Neuronal stem cell (in vitro differentiated cells): ENCODE data around the gene CD3E.

Experiments used
- DNase-seq: peaks from one replicate; pipeline ENCODE4 v3.0.0-alpha.2; 2013; ENCODE audit warnings: low spot score
- H2AFZ ChIP-seq: one replicate; pipeline ENCODE4 v1.6.1; 2013; ENCODE audit warnings: mild to moderate bottlenecking, low read length, inconsistent platforms
- H2AK5ac ChIP-seq: 2 replicates; pipeline ENCODE4 v1.6.1; 2013; ENCODE audit warnings: low read depth, mild to moderate bottlenecking, inconsistent platforms, low read length, moderate library complexity, mixed read lengths
- H2BK120ac ChIP-seq: 2 replicates; pipeline ENCODE4 v1.6.1; 2013; ENCODE audit warnings: low read depth, mild to moderate bottlenecking, inconsistent platforms, low read length, moderate library complexity, mixed read lengths
- H2BK12ac ChIP-seq: one replicate; pipeline ENCODE4 v1.6.1; 2013; ENCODE audit warnings: low read length, inconsistent platforms
- H2BK15ac ChIP-seq: 2 replicates; pipeline ENCODE4 v1.6.1; 2013; ENCODE audit warnings: mild to moderate bottlenecking, low read length, inconsistent platforms, mixed read lengths
- H2BK5ac ChIP-seq: one replicate; pipeline ENCODE4 v1.6.1; 2013; ENCODE audit warnings: inconsistent platforms, mild to moderate bottlenecking, low read length, moderate library complexity
- H3K14ac ChIP-seq: one replicate; pipeline ENCODE4 v1.6.1; 2013; ENCODE audit warnings: low read length, inconsistent platforms
- H3K18ac ChIP-seq: 2 replicates; pipeline ENCODE4 v1.6.1; 2013; ENCODE audit warnings: low read length, inconsistent platforms
- H3K23ac ChIP-seq: 2 replicates; pipeline ENCODE4 v1.6.1; 2013; ENCODE audit warnings: low read depth, mild to moderate bottlenecking, mixed read lengths, low read length, inconsistent platforms; ENCODE audit not compliant: poor library complexity
- H3K27ac ChIP-seq: replicated peaks from 3 replicates; pipeline ENCODE4 v1.5.1; 2013; ENCODE audit warnings: low read length, inconsistent platforms
- H3K27me3 ChIP-seq, 3 experiments: 2 replicates each; pipeline ENCODE4 v1.6.1; 2013; ENCODE audit warnings: low read length in 3 of 3, mild to moderate bottlenecking in 2 of 3, inconsistent platforms in 1 of 3, low read depth in 1 of 3, mixed read lengths in 1 of 3, moderate library complexity in 1 of 3; ENCODE audit not compliant: control insufficient read depth in 3 of 3, insufficient read depth in 3 of 3
- H3K36me3 ChIP-seq, 2 donors: replicated peaks in 1 of 2; 2 replicates each; pipeline ENCODE4 v1.6.1; 2013; ENCODE audit warnings: low read length in 2 of 2; ENCODE audit not compliant: control insufficient read depth in 2 of 2, insufficient read depth in 2 of 2
- H3K4ac ChIP-seq: 2 replicates; pipeline ENCODE4 v1.6.1; 2013; ENCODE audit warnings: inconsistent platforms, mild to moderate bottlenecking, low read length, moderate library complexity
- H3K4me1 ChIP-seq, 2 donors: 1 replicate in 1 of 2; 2 replicates in 1 of 2; pipeline ENCODE4 v1.6.1; 2013; ENCODE audit warnings: low read length in 2 of 2, low read depth in 1 of 2; ENCODE audit not compliant: control insufficient read depth in 2 of 2, insufficient read depth in 1 of 2
- H3K4me2 ChIP-seq: one replicate; pipeline ENCODE4 v1.6.1; 2013; ENCODE audit warnings: mild to moderate bottlenecking, low read length, inconsistent platforms; ENCODE audit not compliant: insufficient read depth, poor library complexity, severe bottlenecking
- H3K4me3 ChIP-seq, 2 donors: 2 replicates each; pipeline ENCODE4 v1.5.1; 2013; ENCODE audit warnings: low read length in 2 of 2, mild to moderate bottlenecking in 2 of 2, inconsistent platforms in 1 of 2, moderate library complexity in 1 of 2
- H3K79me1 ChIP-seq: one replicate; pipeline ENCODE4 v1.6.1; 2013; ENCODE audit warnings: low read depth, mild to moderate bottlenecking, inconsistent platforms, low read length, moderate library complexity
- H3K9ac ChIP-seq: one replicate; pipeline ENCODE4 v1.6.1; 2013; ENCODE audit warnings: mild to moderate bottlenecking, low read depth, low read length, inconsistent platforms; ENCODE audit not compliant: poor library complexity
- H3K9me3 ChIP-seq, 2 donors: replicated peaks in 1 of 2; 2 replicates each; pipeline versions ENCODE3 to v1.6.1; 2013; ENCODE audit warnings: low read length in 2 of 2, mild to moderate bottlenecking in 2 of 2, inconsistent platforms in 1 of 2, low read depth in 1 of 2, mixed read lengths in 1 of 2, moderate library complexity in 1 of 2; ENCODE audit not compliant: control insufficient read depth in 2 of 2, insufficient read depth in 1 of 2
- H4K8ac ChIP-seq: one replicate; pipeline ENCODE4 v1.6.1; 2013; ENCODE audit warnings: low read depth, mild to moderate bottlenecking, inconsistent platforms, low read length, moderate library complexity
- H4K91ac ChIP-seq: one replicate; pipeline ENCODE4 v1.6.1; 2013; ENCODE audit warnings: low read length, low read depth, mild to moderate bottlenecking, inconsistent platforms; ENCODE audit not compliant: poor library complexity
- WGBS, 2 donors: extraction: QIAGEN DNeasy Blood & Tissue Kit; methylation state at CpG; one replicate each; pipeline ENCODE4 v1.1.7; 2013; ENCODE audit warnings: missing lambda C conversion rate in 2 of 2, mixed read lengths in 1 of 2; ENCODE audit not compliant: insufficient read length in 2 of 2, insufficient replicate concordance in 1 of 2; ENCODE audit errors: extremely low coverage in 2 of 2; 5-methylcytosine and 5-hydroxymethylcytosine counted together

The CD3E gene

DNA sequence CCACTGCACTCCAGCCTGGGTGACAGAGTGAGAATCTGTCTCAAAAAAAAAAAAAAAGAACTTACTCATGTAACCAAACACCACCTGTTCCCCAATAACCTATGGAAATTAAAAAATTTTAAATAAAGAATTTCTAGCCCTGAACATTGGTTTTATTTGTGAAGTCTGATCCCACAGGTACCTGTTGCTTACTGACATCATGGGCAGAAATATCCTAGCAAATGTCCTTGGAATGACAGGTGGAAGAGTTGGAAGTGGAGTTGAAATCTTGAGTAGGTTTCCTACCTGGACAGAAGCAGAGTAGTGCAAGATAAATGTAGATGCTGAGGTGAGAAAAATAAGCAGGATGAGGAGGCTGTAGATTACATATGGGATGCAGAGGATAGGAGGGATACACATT lies 20.8 kb downstream of the CD3E start:
- Histone ChIP-seq H2BK12ac (no peak overlapping the region), H3K4me3 (no peak overlapping the region), H2BK120ac (no peak overlapping the region), H4K8ac (no peak overlapping the region), H2AK5ac (no peak overlapping the region), H3K36me3 (no peaks in the 10 kb centered on the region), H3K4me1 (no peaks in the 10 kb centered on the region), H3K27ac (no peak overlapping the region), H4K91ac (no peak overlapping the region), H3K9me3 (peaks cover 0 to 1% of the 10 kb centered on the region in 2 donors), H2AFZ (no peak overlapping the region), H3K18ac (no peak overlapping the region), H2BK15ac (no peak overlapping the region), H2BK5ac (no peak overlapping the region), H3K27me3 (no peaks in the 10 kb centered on the region), H3K23ac (no peak overlapping the region), H3K4ac (no peak overlapping the region), H3K9ac (no peak overlapping the region), H3K79me1 (no peaks in the 10 kb centered on the region), H3K14ac (no peak overlapping the region), H3K4me2 (no peak overlapping the region)
- DNase-seq = no peak

DNA sequence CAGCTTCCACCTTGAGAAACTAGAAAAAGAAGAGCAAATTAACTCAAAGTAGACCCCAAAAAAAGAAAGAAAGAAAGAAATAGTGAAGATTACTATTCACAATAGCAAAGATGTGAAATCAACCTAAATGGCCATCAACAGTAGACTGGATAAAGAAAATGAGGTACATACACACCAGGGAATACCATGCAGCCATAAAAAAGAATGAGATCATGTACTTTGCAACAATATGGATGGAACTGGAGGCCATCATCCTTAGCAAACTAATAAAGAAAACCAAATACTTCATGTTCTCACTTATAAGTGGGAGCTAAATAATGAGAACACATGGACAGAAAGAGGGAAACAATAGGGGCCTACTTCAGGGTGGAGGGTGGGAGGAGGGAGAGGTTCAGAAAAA lies 24.2 kb downstream of the CD3E start:
- no peak overlapping the region for H2AFZ ChIP-seq
- no peak overlapping the region for H2BK15ac ChIP-seq
- H3K18ac ChIP-seq = no peak overlapping the region
- no peak for DNase-seq
- no peaks in the 10 kb centered on the region for H3K79me1 ChIP-seq
- no peaks in the 10 kb centered on the region for H3K36me3 ChIP-seq
- H3K4me1 ChIP-seq = no peaks in the 10 kb centered on the region
- no peak overlapping the region for H3K27ac ChIP-seq
- no peak overlapping the region for H2BK5ac ChIP-seq
- H3K14ac ChIP-seq = no peak overlapping the region
- H4K8ac ChIP-seq = no peak overlapping the region
- no peak overlapping the region for H2AK5ac ChIP-seq
- H3K27me3 ChIP-seq = no peaks in the 10 kb centered on the region
- H4K91ac ChIP-seq = no peak overlapping the region
- H3K4me2 ChIP-seq = no peak overlapping the region
- H3K9ac ChIP-seq = no peak overlapping the region
- H3K4me3 ChIP-seq = no peak overlapping the region
- no peak overlapping the region for H2BK12ac ChIP-seq
- no peak overlapping the region for H3K4ac ChIP-seq
- no peak overlapping the region for H3K23ac ChIP-seq
- no peak overlapping the region for H2BK120ac ChIP-seq
- peaks cover 0 to 1% of the 10 kb centered on the region in 2 donors for H3K9me3 ChIP-seq

DNA sequence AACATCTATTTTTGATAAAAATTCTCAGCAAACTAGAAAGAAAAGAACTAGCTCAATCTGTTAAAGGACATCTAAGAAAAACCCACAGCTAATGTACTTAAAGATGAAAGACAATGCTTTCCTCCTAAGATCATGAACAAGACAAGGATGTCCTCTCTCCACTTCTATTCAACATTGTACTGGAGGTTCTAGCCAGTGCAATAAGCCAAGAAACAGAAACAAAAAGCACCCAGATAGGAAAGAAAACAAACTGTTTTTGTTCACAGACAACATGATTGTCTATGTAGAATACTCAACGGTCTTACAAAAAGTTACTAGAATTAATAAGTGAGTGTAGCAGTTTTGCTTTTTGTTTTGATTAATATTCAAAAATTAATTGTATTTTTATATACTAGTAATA lies 30.2 kb downstream of the CD3E start:
- no peaks in the 10 kb centered on the region for H3K36me3 ChIP-seq
- H3K23ac ChIP-seq = no peak overlapping the region
- H4K8ac ChIP-seq = no peak overlapping the region
- H3K4me3 ChIP-seq = no peak overlapping the region
- no peak overlapping the region for H2BK5ac ChIP-seq
- H2BK120ac ChIP-seq = no peak overlapping the region
- H3K4ac ChIP-seq = no peak overlapping the region
- no peaks in the 10 kb centered on the region for H3K9me3 ChIP-seq
- H3K4me1 ChIP-seq = peaks cover 0 to 2% of the 10 kb centered on the region in 2 donors
- WGBS, 2 donors = no CpG with 5 or more reads among the region's 1 CpG
- no peak overlapping the region for H3K4me2 ChIP-seq
- H2BK12ac ChIP-seq = no peak overlapping the region
- H2AFZ ChIP-seq = no peak overlapping the region
- peaks cover 0 to 3% (median 0%) of the 10 kb centered on the region in 3 experiments for H3K27me3 ChIP-seq
- H2BK15ac ChIP-seq = no peak overlapping the region
- no peak overlapping the region for H2AK5ac ChIP-seq
- H3K79me1 ChIP-seq = no peaks in the 10 kb centered on the region
- H3K9ac ChIP-seq = no peak overlapping the region
- no peak overlapping the region for H4K91ac ChIP-seq
- no peak overlapping the region for H3K14ac ChIP-seq
- H3K27ac ChIP-seq = no peak overlapping the region
- DNase-seq = no peak
- no peak overlapping the region for H3K18ac ChIP-seq

DNA sequence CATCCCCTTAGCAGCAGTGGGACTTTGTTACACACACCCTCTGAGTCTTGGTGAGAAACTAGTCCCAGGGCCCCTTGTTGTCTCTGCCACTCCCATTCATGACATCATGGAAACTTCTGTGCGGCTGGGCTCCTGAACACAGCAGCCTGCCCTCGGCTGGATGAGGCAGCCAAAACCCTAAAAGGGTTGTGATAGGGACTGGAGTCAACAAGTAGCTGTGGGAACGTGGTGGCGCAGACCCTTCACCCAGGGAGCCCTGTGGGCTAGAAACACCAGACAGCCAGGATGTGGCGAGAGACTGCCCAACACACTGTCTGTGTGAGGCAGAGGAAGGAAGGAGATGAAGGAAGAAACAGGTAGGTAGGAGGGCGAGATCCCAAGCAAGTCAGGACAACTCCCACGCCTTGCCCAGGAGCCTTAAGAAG lies 34.1 kb downstream of the CD3E start:
- DNase-seq = no peak
- no peak overlapping the region for H3K27ac ChIP-seq

More for the DNA sequence above, 34.1 kb downstream of the CD3E start:
- peaks cover 0 to 2% of the 10 kb centered on the region in 2 donors for H3K4me1 ChIP-seq
- H3K36me3 ChIP-seq = no peaks in the 10 kb centered on the region
- no peak overlapping the region for H3K4ac ChIP-seq
- peak overlapping the region; percentile 25 for H4K8ac ChIP-seq
- peak overlapping the region; percentile 65 for H2AFZ ChIP-seq
- H3K9me3 ChIP-seq = no peaks in the 10 kb centered on the region
- no peak overlapping the region for H3K4me3 ChIP-seq
- no peak overlapping the region for H2AK5ac ChIP-seq
- peak overlapping the region; percentile 24 for H3K18ac ChIP-seq
- H2BK5ac ChIP-seq = no peak overlapping the region
- H3K23ac ChIP-seq = no peak overlapping the region
- H3K27me3 ChIP-seq = peaks cover 0 to 27% (median 0%) of the 10 kb centered on the region in 3 experiments
- no peak overlapping the region for H2BK120ac ChIP-seq
- WGBS, 2 donors = no CpG with 5 or more reads among the region's 7 CpGs
- H3K4me2 ChIP-seq = no peak overlapping the region
- no peak overlapping the region for H3K9ac ChIP-seq
- no peak overlapping the region for H2BK15ac ChIP-seq
- H3K79me1 ChIP-seq = no peaks in the 10 kb centered on the region
- H4K91ac ChIP-seq = no peak overlapping the region
- H2BK12ac ChIP-seq = no peak overlapping the region
- no peak overlapping the region for H3K14ac ChIP-seq
